Dedifferentiated amniotic fluid mesenchymal stem cell (primary cell): ENCODE measurements around the gene NINL.
"Not testable (repeated sequence)": the region's sequence is repeated elsewhere in the genome, so short reads cannot be mapped to it uniquely, and the experiment has no call there.

Experiments used
- DNase-seq: peaks from one replicate; pipeline ENCODE4 v3.0.0-alpha.2; 2016; ENCODE audit errors: extremely low spot score

NINL gene

DNA sequence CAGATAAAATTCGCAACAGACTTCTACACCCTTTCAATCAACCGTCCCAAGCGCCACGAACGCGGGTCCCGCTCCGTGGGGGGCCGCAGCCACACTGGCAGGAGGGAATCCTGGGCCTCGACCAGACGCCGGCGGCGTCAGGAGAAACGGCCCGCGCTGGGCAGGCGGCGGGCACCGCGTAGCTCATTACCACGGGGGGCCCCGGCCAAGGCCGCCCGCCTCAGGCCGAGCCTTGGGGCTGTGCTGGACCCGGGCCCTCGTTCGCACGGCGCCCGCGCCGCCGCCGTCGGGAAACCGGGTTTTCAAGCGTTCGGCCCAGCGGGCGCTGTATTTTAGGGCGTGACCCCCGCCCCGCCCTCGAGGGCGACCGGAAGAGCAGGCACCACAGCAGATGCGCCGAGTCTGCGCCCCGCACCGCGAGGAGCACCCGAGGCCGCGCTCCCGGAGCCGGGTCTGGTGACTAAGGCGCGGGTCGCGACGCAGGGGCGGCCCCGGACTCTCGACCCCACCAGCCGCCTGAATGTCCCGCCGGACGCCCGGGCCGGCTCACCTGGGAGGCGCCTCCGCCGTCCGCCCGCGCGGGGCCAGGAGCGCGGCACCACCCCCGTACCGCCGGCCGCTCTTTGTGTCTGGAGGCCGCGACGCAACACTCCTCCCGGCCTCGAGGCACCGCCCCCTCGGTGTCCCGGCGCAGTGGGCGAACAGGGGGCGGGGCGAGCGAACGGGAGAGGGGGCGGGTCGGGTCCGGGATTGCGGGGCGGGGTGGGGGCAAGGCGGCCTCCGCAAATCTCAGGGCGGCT is at the start of gene NINL:
Gene NINL (minus strand): TSS at position 627 of the 800 bp plus-strand sequence. CDS start 58,944 bp downstream, outside the sequence.
- peak; percentile 25 for DNase-seq

DNA sequence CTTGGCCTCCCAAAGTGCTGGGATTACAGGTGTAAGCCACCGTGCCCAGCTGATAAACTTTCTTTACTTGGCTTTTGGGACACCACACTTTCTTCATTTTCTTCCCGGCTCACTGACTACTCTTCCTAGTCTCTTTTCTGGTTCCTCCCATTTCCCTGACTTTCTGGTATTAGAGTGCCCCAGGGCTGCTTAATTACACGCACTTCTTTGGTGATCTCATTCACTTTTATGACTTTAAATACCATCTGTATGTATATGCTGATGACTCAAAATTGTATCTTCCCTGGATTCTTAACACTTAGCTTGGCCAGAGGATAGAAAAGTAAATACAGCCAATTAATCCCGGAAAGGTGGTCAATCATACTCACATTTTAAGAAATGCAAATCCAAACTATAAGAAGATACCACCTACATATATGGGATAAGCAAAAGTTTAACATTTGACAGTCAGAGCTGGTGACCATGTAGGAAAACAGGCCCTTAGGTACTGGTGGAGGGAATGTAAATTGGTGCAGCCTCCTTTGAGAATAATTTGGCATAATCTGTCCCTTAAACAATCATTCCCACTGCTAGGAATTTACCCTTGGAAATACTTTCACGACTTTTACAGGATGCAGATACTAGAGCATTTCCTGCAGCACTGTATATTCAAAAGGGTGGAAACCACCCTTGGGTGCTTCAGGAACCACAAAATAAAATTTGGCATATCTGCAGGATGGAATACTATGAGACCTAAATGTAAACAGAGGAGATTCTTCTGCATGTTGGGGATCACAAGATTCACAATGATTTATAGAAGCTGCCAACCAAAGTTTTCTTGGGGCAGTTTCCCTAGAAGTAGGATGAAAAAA is 47.8 kb upstream of the NINL start:
- DNase-seq = no peak

- DNase-seq = not testable (repeated sequence)
Measured at GRCh38 chr20:25630615-25631014, 45.3 kb upstream of the NINL start.

GRCh38 chr20:25629816-25630499 is 44.6 kb upstream of the NINL start:
- DNase-seq = no peak

DNA sequence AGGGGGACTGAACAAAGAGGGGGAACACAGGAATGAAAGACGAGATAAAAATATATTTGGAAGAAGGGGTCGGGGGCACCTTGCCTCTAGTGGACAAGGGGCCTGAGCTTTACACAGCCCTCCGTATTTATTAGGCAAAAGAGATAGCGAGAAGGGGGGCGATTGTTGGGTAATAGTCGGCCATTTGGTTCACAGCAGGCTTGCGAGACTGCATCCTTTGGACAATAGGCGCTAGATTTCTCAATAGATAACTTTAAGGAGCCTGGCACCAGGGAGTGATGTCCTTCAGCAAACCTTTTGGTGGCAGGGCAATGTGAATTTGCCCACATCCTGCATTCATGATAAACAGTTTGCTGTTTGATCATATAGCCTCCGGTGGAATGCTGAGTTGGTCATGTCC is 41.4 kb upstream of the NINL start:
- DNase-seq = no peak

DNA sequence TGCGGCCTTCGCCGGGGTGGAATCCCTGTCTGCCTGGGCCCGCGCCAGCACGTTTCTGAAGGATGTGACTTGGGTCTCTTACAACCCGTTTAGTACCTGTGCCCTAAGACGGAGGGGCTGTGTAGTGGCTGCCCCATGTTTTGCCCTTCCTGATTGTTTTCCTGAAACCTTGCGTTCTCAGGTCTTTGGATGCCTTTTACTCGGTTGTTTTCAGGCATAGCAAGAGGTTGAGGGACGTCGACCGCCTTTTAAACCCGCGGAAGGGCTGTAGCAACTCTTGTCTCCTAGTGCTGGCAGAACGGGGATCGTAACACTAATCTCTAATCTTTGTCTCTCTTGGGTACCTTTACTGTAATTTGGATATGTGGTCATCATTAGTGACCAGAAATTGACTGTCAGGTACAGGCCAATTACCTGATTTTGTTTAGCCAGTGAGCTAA is 39.2 kb upstream of the NINL start:
- no peak for DNase-seq

DNA sequence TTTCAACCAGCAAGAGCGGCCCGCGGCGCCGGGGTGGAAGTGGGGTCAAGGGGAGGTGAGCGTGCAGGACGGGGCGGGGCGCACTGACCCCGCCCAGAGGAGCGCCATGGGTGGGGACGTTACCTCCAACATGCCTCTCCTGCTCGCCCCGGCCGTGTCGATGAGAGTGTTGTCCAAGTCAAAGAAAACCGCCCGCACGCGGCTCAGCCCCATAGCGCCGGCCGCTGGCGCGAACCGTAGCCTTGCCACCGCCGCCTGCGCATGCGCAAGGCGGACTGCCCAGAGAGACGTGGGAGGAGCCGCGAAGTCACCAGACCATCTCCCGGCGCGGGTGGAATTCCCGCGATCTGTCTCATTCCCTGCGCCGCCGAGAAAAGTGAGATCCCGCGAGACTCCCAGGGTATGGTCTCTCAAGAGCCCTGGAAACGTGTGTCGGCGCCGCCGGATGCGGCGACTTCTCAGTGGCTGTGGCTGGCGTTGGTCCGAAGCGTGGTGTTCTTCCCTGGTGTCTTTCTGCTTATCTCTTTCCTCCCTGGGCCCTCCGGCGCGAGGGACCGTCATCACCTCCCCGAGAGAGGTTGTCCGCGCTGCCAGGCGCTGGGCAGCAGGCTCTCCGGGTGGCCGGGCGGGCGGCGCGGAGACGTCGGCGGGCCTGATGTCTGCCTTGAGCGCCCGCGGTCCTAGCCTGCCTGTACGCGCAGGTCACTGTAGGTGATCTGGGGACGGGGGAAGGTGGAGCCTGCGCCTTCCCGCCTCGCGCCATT is 38.6 kb upstream of the NINL start, which contains the start of gene NANP:
Gene NANP (minus strand): TSS at position 279 of the 764 bp plus-strand sequence. CDS start 66 bp downstream, at position 213.
- peak; percentile 98 for DNase-seq

- DNase-seq = no peak
Measured at GRCh38 chr20:25623225-25623735, 37.9 kb upstream of the NINL start.

- DNase-seq = peak; percentile 19
Measured at GRCh38 chr20:25622450-25623224, 37.3 kb upstream of the NINL start.

GRCh38 chr20:25622049-25622448 is 36.7 kb upstream of the NINL start:
- no peak for DNase-seq

DNA sequence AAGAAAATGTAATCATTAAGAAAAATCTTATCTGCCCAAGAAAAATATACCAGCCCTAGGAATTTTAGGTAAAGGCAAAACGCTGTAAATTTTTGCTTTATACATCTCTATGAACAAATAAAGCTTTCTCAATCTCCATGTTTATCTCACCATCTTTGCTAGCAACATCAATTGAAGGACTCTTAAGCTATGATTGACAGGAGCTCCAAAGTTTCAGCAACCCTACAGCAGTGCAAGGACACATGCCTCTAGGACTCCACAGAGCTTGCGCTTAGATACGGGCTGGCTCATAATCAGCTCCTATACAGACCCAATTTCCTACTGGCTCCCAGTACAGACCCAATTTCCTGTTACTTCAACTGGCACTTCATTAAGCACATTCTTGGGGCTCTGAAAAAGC is 34.2 kb upstream of the NINL start:
- no peak for DNase-seq

DNA sequence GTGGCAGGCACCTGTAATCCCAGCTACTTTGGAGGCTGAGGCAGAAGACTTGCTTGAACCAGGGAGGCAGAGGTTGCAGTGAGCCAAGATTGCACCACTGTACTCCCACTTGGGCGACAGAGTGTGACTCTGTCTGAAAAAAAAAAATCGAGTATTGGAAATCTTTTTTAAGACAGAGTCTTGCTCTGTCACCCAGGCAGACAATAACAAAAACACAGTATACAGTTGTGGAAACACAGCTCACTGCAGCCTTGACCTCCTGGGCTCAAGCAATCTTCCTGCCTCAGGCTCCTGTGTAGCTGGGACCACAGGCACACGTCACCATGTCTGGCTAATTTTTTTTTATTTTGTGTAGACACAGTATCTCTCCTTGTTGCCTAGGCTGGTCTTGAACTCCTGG is 23.4 kb upstream of the NINL start:
- DNase-seq = no peak

- DNase-seq = no peak
Measured at GRCh38 chr20:25606094-25606695, 20.9 kb upstream of the NINL start.

GRCh38 chr20:25605148-25605547 is 19.8 kb upstream of the NINL start:
- DNase-seq = no peak

DNA sequence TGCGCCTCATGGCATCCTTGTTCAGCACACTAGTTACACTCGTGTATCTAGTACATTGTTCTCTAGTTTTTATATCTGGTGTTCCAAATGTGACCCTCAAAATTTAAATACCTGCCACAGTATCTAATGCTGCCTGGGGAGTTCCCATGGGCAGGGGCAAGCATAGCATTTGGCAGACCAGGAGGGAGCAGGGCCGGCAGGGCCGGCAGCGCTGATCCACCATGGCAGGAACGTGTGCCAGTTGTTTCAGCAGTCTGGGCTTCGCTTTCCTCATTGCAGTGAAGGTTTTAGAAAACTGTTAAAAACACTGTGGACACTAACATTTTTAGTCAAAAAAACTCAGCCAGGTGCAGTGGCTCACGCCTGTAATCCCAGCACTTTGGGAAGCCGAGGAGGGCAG is 19.3 kb upstream of the NINL start:
- DNase-seq = no peak

- DNase-seq = not testable (repeated sequence)
Measured at GRCh38 chr20:25602914-25603309, 17.6 kb upstream of the NINL start.

GRCh38 chr20:25602191-25602913 is 17.0 kb upstream of the NINL start:
- DNase-seq = not testable (repeated sequence)

DNA sequence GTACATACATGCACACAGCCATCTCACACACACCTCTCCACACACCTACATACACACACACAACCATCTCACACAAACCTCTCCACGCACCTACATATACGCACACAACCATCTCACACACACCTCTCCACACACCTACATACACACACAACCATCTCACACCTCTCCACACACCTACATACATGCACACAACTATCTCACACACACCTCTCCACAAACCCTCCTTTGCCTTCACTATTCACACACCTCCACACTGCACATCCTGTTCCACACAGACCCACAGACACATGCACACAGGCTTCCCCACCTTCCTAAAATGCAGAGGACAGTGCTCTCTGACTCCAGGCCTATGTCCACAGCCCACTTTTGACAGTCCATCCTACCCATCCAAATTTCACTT is 16.3 kb upstream of the NINL start:
- DNase-seq = no peak

GRCh38 chr20:25600632-25601031 is 15.3 kb upstream of the NINL start:
- no peak for DNase-seq
